ENCODE measurements around the gene ZNF146. TPM values are rescaled to one million over a fixed set of nuclear protein-coding genes. Genes with fewer than 3 reads are reported as not detected.
"Not testable (repeated sequence)": the region's sequence is repeated elsewhere in the genome, so short reads cannot be mapped to it uniquely, and the experiment has no call there.

ZNF146 gene
- total RNA-seq, 2 donors from 2014 or later, result 44.0 to 45.2 TPM

DNA sequence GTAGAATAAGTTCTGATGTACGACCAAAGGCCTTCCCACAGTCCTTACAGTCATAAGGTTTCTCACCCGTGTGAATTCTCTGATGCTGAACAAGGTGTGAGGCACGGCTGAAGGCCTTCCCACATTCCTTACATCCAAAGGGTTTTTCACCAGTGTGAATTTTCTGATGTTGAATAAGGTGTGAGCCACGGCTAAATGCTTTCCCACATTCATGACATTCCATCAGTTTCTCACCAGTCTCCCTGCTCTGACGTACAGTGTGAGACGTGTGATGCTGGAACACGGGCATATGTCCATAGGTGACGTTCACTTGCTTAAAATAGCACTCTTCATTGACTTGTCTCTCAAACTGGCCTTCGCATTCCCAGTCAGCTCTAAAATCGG, 31.7 kb upstream of the ZNF146 start:
- Histone ChIP-seq H3K27ac (no peak overlapping the region), H3K9me3 (no peaks in the 10 kb centered on the region), H3K4me3 (no peak overlapping the region), H3K27me3 (no peaks in the 10 kb centered on the region), H3K36me3 (no peaks in the 10 kb centered on the region), H3K9ac (ENCODE audit: low read depth in 2 of 2, low read length in 2 of 2) (no peak overlapping the region), H3K4me1 (no peaks in the 10 kb centered on the region)
- no peak for DNase-seq
- TF ChIP-seq, protein P1, sequence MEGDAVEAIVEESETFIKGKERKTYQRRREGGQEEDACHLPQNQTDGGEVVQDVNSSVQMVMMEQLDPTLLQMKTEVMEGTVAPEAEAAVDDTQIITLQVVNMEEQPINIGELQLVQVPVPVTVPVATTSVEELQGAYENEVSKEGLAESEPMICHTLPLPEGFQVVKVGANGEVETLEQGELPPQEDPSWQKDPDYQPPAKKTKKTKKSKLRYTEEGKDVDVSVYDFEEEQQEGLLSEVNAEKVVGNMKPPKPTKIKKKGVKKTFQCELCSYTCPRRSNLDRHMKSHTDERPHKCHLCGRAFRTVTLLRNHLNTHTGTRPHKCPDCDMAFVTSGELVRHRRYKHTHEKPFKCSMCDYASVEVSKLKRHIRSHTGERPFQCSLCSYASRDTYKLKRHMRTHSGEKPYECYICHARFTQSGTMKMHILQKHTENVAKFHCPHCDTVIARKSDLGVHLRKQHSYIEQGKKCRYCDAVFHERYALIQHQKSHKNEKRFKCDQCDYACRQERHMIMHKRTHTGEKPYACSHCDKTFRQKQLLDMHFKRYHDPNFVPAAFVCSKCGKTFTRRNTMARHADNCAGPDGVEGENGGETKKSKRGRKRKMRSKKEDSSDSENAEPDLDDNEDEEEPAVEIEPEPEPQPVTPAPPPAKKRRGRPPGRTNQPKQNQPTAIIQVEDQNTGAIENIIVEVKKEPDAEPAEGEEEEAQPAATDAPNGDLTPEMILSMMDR (IDR thresholded peaks at IDR 0.05), result no peak
- intact Hi-C loops (cut with DNase I), result no loop called here

DNA sequence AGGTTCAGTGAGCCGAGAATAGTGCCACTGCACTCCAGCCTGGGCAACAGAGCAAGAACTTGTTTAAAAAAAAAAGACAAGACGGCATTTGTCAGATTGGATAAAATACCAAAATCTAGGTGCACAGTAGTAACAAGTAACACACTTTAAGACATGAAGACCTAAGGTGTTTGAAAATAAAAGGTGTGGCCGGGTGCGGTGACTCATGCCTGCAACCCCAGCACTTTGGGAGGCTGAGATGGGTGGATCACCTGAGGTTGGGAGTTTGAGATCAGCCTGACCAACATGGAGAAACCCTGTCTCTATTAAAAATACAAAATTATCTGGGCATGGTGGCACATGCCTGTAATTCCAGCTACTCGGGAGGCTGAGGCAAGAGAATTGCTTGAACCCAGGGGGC, 28.2 kb upstream of the ZNF146 start:
- H3K27ac ChIP-seq; H3K4me1 ChIP-seq; H3K9ac ChIP-seq (ENCODE audit: low read depth in 2 of 2, low read length in 2 of 2); H3K4me3 ChIP-seq; intact Hi-C loops (cut with DNase I); H3K27me3 ChIP-seq; H3K9me3 ChIP-seq; DNase-seq; H3K36me3 ChIP-seq: not testable (repeated sequence)

DNA sequence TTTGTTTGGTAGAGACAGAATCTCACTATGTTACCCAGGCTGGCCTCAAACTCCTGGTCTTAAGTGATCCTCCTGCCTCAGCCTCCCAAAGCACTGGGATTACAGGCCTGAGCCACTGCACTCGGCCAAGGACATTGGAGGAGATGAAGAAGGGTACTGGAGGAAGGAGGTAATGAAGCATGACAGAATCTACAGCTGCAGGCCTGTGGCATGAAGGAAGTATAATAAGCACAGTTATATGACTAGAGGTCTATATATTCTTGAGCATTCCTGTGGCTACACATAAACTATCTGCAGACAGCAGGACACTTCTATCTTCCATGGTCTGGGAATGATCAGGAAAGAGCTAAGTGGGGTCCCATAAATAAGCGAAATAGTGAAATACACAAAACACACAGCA, 18.7 kb upstream of the ZNF146 start:
- TF ChIP-seq, protein P1 (IDR thresholded peaks at IDR 0.05), result no peak
- no peak for DNase-seq
- no peak overlapping the region for H3K4me3 ChIP-seq
- no peaks in the 10 kb centered on the region for H3K9me3 ChIP-seq
- no peaks in the 10 kb centered on the region for H3K27me3 ChIP-seq
- intact Hi-C loops (cut with DNase I), result loop anchor here (10.0 kb wide), 1 partner anchor 299 kb away; no protein-coding TSS in a partner anchor
- H3K36me3 ChIP-seq, result no peaks in the 10 kb centered on the region
- H3K9ac ChIP-seq (ENCODE audit: low read depth in 2 of 2, low read length in 2 of 2), result no peak overlapping the region
- no peaks in the 10 kb centered on the region for H3K4me1 ChIP-seq
- H3K27ac ChIP-seq, result no peak overlapping the region

DNA sequence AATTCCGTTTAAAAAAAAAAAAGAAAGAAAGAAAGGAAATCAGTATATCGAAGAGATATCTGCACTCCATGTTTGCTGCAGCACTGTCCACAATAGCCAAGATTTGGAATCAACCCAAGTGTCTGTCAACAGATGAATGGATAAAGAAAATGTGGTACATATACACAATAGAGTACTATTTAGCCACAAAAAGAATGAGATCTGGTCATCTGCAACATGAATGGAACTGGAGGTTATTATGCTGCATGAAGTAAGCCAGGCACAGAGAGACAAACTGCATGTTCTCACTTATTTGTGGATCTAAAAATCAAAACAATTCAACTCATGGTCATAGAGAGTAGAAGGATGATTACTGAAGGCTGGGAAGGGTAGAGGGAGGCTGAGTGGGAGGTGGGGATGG, 16.8 kb upstream of the ZNF146 start:
- Histone ChIP-seq H3K9ac (ENCODE audit: low read depth in 2 of 2, low read length in 2 of 2) (no peak overlapping the region), H3K27ac (no peak overlapping the region), H3K9me3 (no peaks in the 10 kb centered on the region), H3K27me3 (no peaks in the 10 kb centered on the region), H3K4me1 (no peaks in the 10 kb centered on the region), H3K4me3 (no peak overlapping the region), H3K36me3 (no peaks in the 10 kb centered on the region)
- TF ChIP-seq, protein P1 (IDR thresholded peaks at IDR 0.05), result no peak
- intact Hi-C loops (cut with DNase I), result loop anchor here (10.0 kb wide), 1 partner anchor 297 kb away; no protein-coding TSS in a partner anchor
- no peak for DNase-seq

DNA sequence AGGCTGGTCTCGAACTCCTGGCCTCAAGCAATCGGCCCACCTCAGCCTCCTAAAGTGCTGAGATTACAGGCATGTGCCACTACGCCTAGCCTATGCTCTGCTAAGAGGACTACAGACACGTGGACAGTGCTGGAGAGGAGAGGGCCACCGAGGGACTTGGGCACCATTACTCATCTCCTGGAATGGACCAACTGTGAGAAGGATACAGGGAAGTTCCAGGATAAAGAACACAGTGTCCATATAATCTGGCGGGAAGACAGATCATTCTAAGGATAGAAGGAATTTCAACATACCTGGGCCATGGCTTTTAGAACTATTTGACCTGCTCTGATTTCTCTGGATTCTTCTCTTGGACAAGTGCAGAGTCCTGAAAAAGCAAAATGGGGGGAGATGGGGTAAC, 13.2 kb upstream of the ZNF146 start:
- Histone ChIP-seq H3K27me3 (no peaks in the 10 kb centered on the region), H3K9me3 (no peaks in the 10 kb centered on the region), H3K9ac (ENCODE audit: low read depth in 2 of 2, low read length in 2 of 2) (no peak overlapping the region), H3K36me3 (no peaks in the 10 kb centered on the region), H3K27ac (no peak overlapping the region), H3K4me3 (no peak overlapping the region), H3K4me1 (no peaks in the 10 kb centered on the region)
- no peak for DNase-seq
- TF ChIP-seq, protein P1 (IDR thresholded peaks at IDR 0.05), result no peak
- intact Hi-C loops (cut with DNase I), result no loop called here

DNA sequence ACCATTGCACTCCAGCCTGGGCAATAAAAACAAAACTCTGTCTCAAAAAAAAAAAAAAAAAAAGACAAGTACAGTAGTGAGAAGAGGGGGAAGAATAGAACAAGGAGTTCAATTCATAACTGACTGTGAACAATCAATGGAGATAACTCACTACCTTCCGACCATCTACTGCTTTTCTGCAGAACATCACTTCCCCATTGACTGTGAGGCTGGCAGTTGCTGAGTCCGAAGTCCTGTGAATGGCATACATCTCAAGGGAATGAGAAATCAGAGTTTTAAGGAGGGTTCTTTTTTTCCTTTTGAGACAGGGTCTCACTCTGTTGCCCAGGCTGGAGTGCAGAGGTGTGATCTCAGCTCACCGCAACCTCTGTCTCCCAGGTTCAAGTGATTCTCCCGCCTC, 11.6 kb upstream of the ZNF146 start:
- Histone ChIP-seq H3K4me1 (no peaks in the 10 kb centered on the region), H3K4me3 (no peak overlapping the region), H3K27me3 (no peaks in the 10 kb centered on the region), H3K9ac (ENCODE audit: low read depth in 2 of 2, low read length in 2 of 2) (no peak overlapping the region), H3K27ac (no peak overlapping the region), H3K36me3 (no peaks in the 10 kb centered on the region), H3K9me3 (no peaks in the 10 kb centered on the region)
- TF ChIP-seq, protein P1 (IDR thresholded peaks at IDR 0.05), result no peak
- intact Hi-C loops (cut with DNase I), result no loop called here
- no peak for DNase-seq

Data from colonic mucosa (tissue), 4 donors.